CD14-positive monocyte (primary cell): ENCODE results near the gene SMYD3. TPM values are rescaled to one million over a fixed set of nuclear protein-coding genes. Genes with fewer than 3 reads are reported as not detected.

Experiments
- DNase-seq, 3 donors: peaks; one replicate each; pipeline ENCODE4 v3.0.0-alpha.2; 2011 to 2022
- H2AFZ ChIP-seq: 2 replicates; pipeline ENCODE4 v1.6.0; 2012; ENCODE audit warnings: mild to moderate bottlenecking, low read depth, low read length, inconsistent platforms; ENCODE audit not compliant: insufficient read depth, poor library complexity, severe bottlenecking
- H3K27ac ChIP-seq, 2 donors: 1 replicate in 1 of 2; 2 replicates in 1 of 2; pipeline ENCODE4 v1.5.1; 2012 to 2013; ENCODE audit warnings: low read length in 2 of 2, control low read depth in 1 of 2, inconsistent platforms in 1 of 2, low read depth in 1 of 2, mild to moderate bottlenecking in 1 of 2
- H3K27me3 ChIP-seq, 2 donors: one replicate each; pipeline versions ENCODE4 v1.6.0 to v1.6.1; 2011 to 2013; ENCODE audit warnings: low read length in 2 of 2; ENCODE audit not compliant: control insufficient read depth in 2 of 2, insufficient read depth in 2 of 2
- H3K36me3 ChIP-seq, 2 donors: replicated peaks in 1 of 2; 1 replicate in 1 of 2; 2 replicates in 1 of 2; pipeline versions ENCODE4 v1.5.1 to v1.6.1; 2012 to 2013; ENCODE audit warnings: low read length in 2 of 2, control low read depth in 1 of 2, inconsistent platforms in 1 of 2, mild to moderate bottlenecking in 1 of 2; ENCODE audit not compliant: insufficient read depth in 2 of 2, control insufficient read depth in 1 of 2
- H3K4me1 ChIP-seq, 2 donors: 1 replicate in 1 of 2; 2 replicates in 1 of 2; pipeline versions ENCODE4 v1.5.1 to v1.6.1; 2012 to 2013; ENCODE audit warnings: low read length in 2 of 2, control low read depth in 1 of 2, inconsistent platforms in 1 of 2, mild to moderate bottlenecking in 1 of 2, moderate library complexity in 1 of 2; ENCODE audit not compliant: insufficient read depth in 2 of 2, control insufficient read depth in 1 of 2
- H3K4me2 ChIP-seq: replicated peaks from 2 replicates; pipeline ENCODE3; 2012; ENCODE audit warnings: low read length, moderate library complexity, mild to moderate bottlenecking; ENCODE audit not compliant: poor library complexity, severe bottlenecking; ENCODE audit errors: extremely low read depth
- H3K4me3 ChIP-seq, 3 experiments: fragments of 200-600 bp in 1 of 3; sonication (generic) in 1 of 3; replicated peaks in 1 of 3; 1 replicate in 2 of 3; 2 replicates in 1 of 3; pipeline ENCODE4 v1.5.1; 2011 to 2013; ENCODE audit warnings: low read length in 3 of 3, mild to moderate bottlenecking in 3 of 3, control low read depth in 2 of 3, low read depth in 2 of 3, inconsistent platforms in 1 of 3, moderate library complexity in 1 of 3
- H3K79me2 ChIP-seq: 2 replicates; pipeline ENCODE4 v1.6.0; 2012; ENCODE audit warnings: mild to moderate bottlenecking, control low read depth, inconsistent platforms, low read length, moderate library complexity; ENCODE audit not compliant: insufficient read depth
- H3K9ac ChIP-seq: 2 replicates; pipeline ENCODE4 v1.6.0; 2017; ENCODE audit warnings: low read length, mild to moderate bottlenecking; ENCODE audit not compliant: insufficient read depth, poor library complexity, severe bottlenecking
- H3K9me3 ChIP-seq, 2 donors: replicated peaks in 1 of 2; 1 replicate in 1 of 2; 2 replicates in 1 of 2; pipeline versions ENCODE4 v1.5.1 to v1.6.1; 2012 to 2013; ENCODE audit warnings: low read length in 2 of 2, control low read depth in 1 of 2; ENCODE audit not compliant: control insufficient read depth in 1 of 2, insufficient read depth in 1 of 2
- H4K20me1 ChIP-seq: 2 replicates; pipeline ENCODE4 v1.6.0; 2012; ENCODE audit warnings: mild to moderate bottlenecking, low read length, control low read depth, moderate library complexity; ENCODE audit not compliant: insufficient read depth
- H3K27ac Mint-ChIP-seq, 7 donors: one replicate each; pipeline ENCODE4 v1.8.0; 2020; ENCODE audit warnings: mild to moderate bottlenecking in 7 of 7, mixed read lengths in 7 of 7, moderate library complexity in 6 of 7, inconsistent platforms in 2 of 7
- H3K27me3 Mint-ChIP-seq, 3 donors: one replicate each; pipeline ENCODE4 v1.8.0; 2021 to 2022; ENCODE audit warnings: low read depth in 3 of 3, mild to moderate bottlenecking in 3 of 3, mixed read lengths in 3 of 3, moderate library complexity in 3 of 3, inconsistent platforms in 1 of 3
- H3K36me3 Mint-ChIP-seq, 2 donors: one replicate each; pipeline ENCODE4 v1.8.0; 2020; ENCODE audit warnings: mixed read lengths in 2 of 2, inconsistent platforms in 1 of 2, mild to moderate bottlenecking in 1 of 2
- H3K4me1 Mint-ChIP-seq: one replicate; pipeline ENCODE4 v1.8.0; 2020; ENCODE audit warnings: mild to moderate bottlenecking, mixed read lengths
- H3K4me3 Mint-ChIP-seq, 2 donors: one replicate each; pipeline ENCODE4 v1.8.0; 2020; ENCODE audit warnings: mild to moderate bottlenecking in 2 of 2, mixed read lengths in 2 of 2, moderate library complexity in 1 of 2
- H3K9me3 Mint-ChIP-seq, 7 donors: one replicate each; pipeline ENCODE4 v1.8.0; 2020 to 2022; ENCODE audit warnings: mixed read lengths in 7 of 7, mild to moderate bottlenecking in 6 of 7, moderate library complexity in 6 of 7, inconsistent platforms in 2 of 7
- CTCF ChIP-seq: fragments of 200-600 bp; IDR thresholded peaks from one replicate; pipeline ENCODE4 v1.8.0; 2022; ENCODE audit warnings: antibody characterized with exemption, mild to moderate bottlenecking
- WGBS: methylation state at CpG from one replicate; pipeline ENCODE4 v1.1.5; 2013; ENCODE audit warnings: missing lambda C conversion rate; ENCODE audit not compliant: insufficient coverage; 5-methylcytosine and 5-hydroxymethylcytosine counted together
- intact Hi-C, 2 donors: fragments of 100-400 bp; cut with micrococcal nuclease; formaldehyde crosslinking; loops; one replicate each; pipeline versions ENCODE4 v1.15.0 to v1.15.1; 2023
- polyA plus RNA-seq, 3 donors: library from polyadenylated mRNA; depleted of rRNA in 1 of 3; unstranded in 2 of 3; stranded (reverse) in 1 of 3; fragments of 300-500 nt in 2 of 3; fragments of >200 nt in 1 of 3; fragmentation: Illumina TruSeq in 2 of 3; gene quantifications; 1 replicate in 2 of 3; 2 replicates in 1 of 3; pipeline ENCODE4 v1.2.3, GENCODE V29; 2012 to 2021

SMYD3 gene
- polyA plus RNA-seq, 3 donors, result 2.7 to 8.4 (median 4.0) TPM

- H3K27ac Mint-ChIP-seq, result no peak overlapping the region
- peaks cover 0 to 3% of the 10 kb centered on the region in 2 donors for H3K9me3 ChIP-seq
- H3K4me3 Mint-ChIP-seq, result no peak overlapping the region
- H3K9ac ChIP-seq, result no peak overlapping the region
- peaks cover 0 to 2% (median 0%) of the 10 kb centered on the region in 7 donors for H3K9me3 Mint-ChIP-seq
- no peak overlapping the region for H2AFZ ChIP-seq
- peaks cover 6% of the 10 kb centered on the region for H3K4me1 Mint-ChIP-seq
- H3K27me3 Mint-ChIP-seq, result no peaks in the 10 kb centered on the region
- H3K4me3 ChIP-seq, result no peak overlapping the region
- DNase-seq, result no peak
- H3K4me1 ChIP-seq, result peaks cover 0 to 4% of the 10 kb centered on the region in 2 donors
- no peaks in the 10 kb centered on the region for H3K79me2 ChIP-seq
- TF ChIP-seq CTCF, result no peak
- H3K36me3 Mint-ChIP-seq, result no peaks in the 10 kb centered on the region
- H3K36me3 ChIP-seq, result no peaks in the 10 kb centered on the region
- no peak overlapping the region for H3K4me2 ChIP-seq
- no peaks in the 10 kb centered on the region for H3K27me3 ChIP-seq
- no peak overlapping the region for H3K27ac ChIP-seq
- 100% methylated on average over 1 of the region's 6 CpGs for WGBS
- intact Hi-C loops, result no loop called here
- H4K20me1 ChIP-seq, result no peaks in the 10 kb centered on the region
Measured at GRCh38 chr1:245987577-245987976, 519.5 kb downstream of the SMYD3 start.

- WGBS, result no CpG with 5 or more reads among the region's 2 CpGs
- Histone ChIP-seq H3K79me2 (no peaks in the 10 kb centered on the region), H3K36me3 (no peaks in the 10 kb centered on the region), H2AFZ (no peak overlapping the region), H3K4me2 (no peak overlapping the region), H3K4me1 (peaks cover 0 to 4% of the 10 kb centered on the region in 2 donors), H3K4me3 (no peak overlapping the region), H4K20me1 (no peaks in the 10 kb centered on the region), H3K9ac (no peak overlapping the region), H3K27me3 (no peaks in the 10 kb centered on the region), H3K27ac (no peak overlapping the region), H3K9me3 (peaks cover 0 to under 1% of the 10 kb centered on the region in 2 donors)
- H3K27me3 Mint-ChIP-seq, result no peaks in the 10 kb centered on the region
- TF ChIP-seq CTCF, result no peak
- intact Hi-C loops, result no loop called here
- DNase-seq, result no peak
- no peaks in the 10 kb centered on the region for H3K36me3 Mint-ChIP-seq
- H3K4me3 Mint-ChIP-seq, result no peak overlapping the region
- peaks cover 6% of the 10 kb centered on the region for H3K4me1 Mint-ChIP-seq
- peaks cover 0 to 1% (median 0%) of the 10 kb centered on the region in 7 donors for H3K9me3 Mint-ChIP-seq
- no peak overlapping the region for H3K27ac Mint-ChIP-seq
Measured at GRCh38 chr1:245987219-245987545, 519.9 kb downstream of the SMYD3 start.
